SH-SY5Y (cell line): Measurements from ENCODE around the gene PLA2G4C.

ENCODE experiments used
- GATA2 ChIP-seq: IDR thresholded peaks from 2 replicates; pipeline ENCODE4 v1.6.1; 2011; ENCODE audit warnings: mild to moderate bottlenecking, low read depth, low read length
- GATA3 ChIP-seq: IDR thresholded peaks from 2 replicates; pipeline ENCODE4 v1.6.1; 2011; ENCODE audit warnings: low read depth, mild to moderate bottlenecking, low read length, moderate library complexity

- TF ChIP-seq GATA3 (no peak), GATA2 (no peak)
These were observed 57.5 kb downstream of the PLA2G4C start for GRCh38 chr19:48053076-48053475.
